Forelimb muscle (tissue), 1 donor: ENCODE results near the gene NPIPB6. TPM values are rescaled to one million over a fixed set of nuclear protein-coding genes. Genes with fewer than 3 reads are reported as not detected.

Experiments
- DNase-seq: peaks from one replicate; pipeline ENCODE4 v3.0.0-alpha.2; 2013; ENCODE audit warnings: low read depth
- polyA plus RNA-seq: library from polyadenylated mRNA; unstranded; fragments of 120-200 nt; gene quantifications from one replicate; pipeline ENCODE4 v1.2.1, GENCODE V29; 2013; ENCODE audit not compliant: insufficient read length

The NPIPB6 gene
- polyA plus RNA-seq, 1 donor, result 2.0 TPM

DNA sequence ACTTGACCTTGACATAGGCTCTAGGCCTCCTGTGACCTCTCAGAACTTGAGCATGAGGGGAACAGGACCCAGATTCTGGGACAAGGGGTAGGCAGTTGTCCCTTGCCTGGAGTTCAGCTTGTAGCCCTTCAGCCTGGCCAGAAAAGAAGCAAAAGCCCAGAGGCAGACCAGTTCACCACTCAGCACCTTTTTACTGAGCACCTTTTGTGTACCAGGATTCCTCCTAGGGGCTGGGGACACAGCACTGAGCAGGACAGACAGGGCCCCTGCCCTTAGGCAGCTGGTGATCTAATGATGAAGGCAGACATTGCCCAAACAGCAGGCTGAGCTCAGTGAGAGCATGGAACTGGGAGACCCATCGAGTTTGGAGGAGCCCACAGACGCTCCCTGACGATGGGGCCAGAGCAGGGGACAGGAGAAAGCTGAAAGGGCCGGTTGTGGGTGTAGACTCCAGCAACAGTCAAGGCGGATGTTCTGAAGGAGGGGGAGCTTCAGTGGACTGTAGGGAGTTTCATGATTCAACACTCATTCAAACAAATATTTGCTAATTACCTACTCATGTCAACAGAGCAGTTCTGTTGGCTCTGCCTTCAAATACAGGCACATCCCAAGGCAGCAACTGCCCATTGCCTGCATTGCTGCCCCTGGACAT, 38.9 kb downstream of the NPIPB6 start:
- no peak for DNase-seq

DNA sequence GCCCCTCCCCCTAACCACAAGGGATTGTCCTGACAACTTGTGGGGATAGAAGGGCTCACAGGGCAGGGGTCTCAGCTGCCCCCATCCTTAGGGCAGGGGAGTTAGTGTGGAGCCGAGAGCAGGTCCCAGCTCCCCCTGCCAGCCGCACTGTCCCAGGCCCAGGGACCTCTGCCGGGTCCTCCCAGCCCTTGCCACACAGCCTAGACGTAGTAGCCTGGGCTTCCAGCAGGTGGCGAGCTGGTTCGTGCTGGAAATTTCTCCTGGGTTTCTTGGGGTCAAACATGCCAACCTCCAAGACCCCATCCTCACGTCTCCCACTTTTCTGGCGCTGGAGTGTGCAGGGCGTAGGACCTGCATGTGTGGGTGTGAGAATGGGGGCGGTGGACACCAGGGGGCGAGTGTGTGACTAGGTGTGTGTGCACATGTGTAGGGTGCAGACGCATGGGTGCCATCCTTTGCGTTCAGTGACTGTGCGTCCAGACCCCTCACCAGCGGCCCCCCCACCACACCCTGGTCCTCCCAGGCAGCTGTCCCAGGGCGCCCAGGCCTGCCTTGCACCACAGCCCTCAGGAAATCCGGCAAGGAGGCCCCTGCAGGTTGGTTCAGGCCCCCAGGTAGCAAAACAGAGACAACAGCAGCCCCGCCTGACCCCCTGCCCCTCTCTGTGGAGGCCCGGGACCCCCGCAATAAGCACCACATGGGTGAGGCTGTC, 41.5 kb downstream of the NPIPB6 start:
- DNase-seq, result no peak

GRCh38 chr16:28320741-28321140, 42.6 kb downstream of the NPIPB6 start:
- no peak for DNase-seq

DNA sequence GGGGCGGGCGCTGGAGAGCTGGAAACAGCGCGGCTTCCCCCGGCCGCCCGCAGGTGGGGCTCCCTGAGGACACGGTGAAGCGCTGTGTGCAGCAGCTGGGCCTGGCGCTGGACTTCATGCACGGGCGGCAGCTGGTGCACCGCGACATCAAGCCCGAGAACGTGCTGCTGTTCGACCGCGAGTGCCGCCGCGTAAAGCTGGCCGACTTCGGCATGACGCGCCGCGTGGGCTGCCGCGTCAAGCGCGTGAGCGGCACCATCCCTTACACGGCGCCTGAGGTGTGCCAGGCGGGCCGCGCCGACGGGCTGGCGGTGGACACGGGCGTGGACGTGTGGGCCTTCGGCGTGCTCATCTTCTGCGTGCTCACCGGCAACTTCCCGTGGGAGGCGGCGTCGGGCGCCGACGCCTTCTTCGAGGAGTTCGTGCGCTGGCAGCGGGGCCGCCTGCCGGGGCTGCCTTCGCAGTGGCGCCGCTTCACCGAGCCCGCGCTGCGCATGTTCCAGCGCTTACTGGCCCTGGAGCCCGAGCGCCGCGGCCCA, 43.2 kb downstream of the NPIPB6 start:
- DNase-seq, result no peak

DNA sequence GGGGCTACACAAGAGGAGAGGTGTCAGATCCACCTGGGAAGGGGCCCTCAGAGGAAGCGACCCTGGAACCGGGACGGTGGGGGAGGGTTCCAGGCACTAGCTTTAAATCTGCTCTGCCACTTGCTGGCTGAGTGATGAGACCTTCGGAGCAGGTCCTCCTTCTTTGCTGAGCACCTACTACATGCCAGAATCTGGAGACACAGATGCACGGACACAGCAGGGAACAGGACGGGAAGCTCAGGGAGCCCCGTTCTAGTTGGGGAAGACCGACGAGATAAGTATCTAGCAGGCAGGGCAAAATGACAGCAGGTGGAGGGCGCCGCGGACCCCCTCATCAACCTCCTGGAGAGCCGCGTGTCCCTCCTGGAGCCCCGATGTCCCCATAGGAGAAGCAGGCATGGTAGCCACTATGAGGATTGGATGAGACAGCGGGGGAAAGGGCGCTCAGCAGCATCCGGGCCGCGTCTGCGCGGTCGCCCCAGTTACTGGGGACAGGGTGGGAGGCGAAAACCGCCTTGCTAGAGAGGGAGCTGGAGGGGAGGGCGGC, 43.8 kb downstream of the NPIPB6 start:
- no peak for DNase-seq

GRCh38 chr16:28318042-28318744, 45.1 kb downstream of the NPIPB6 start:
- DNase-seq, result no peak

- DNase-seq, result no peak
These were observed 46.0 kb downstream of the NPIPB6 start for GRCh38 chr16:28317040-28317880.

GRCh38 chr16:28316054-28316453, 47.3 kb downstream of the NPIPB6 start:
- DNase-seq, result no peak

DNA sequence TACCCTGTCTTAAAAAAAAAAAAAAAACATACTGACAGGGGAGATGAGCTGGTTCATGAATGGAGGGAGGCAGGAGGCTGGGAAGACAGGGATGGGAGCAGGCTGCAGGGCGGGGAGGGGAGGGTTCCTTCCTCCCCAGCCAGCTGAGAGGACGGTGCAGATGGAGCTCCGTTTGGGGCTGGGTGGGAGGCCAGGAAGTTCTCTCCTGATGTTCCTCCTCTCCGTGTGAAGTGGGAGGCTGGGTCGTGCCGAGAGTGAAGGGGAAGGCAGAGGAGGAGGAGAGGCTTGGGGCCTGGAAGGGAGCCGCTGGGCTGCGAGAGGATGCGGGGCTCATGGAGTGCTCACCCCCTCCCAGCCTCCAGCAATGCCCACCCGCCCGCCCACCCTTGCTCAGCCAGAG, 49.7 kb downstream of the NPIPB6 start:
- no peak for DNase-seq

GRCh38 chr16:28312327-28312726, 51.0 kb downstream of the NPIPB6 start:
- no peak for DNase-seq

- DNase-seq, result no peak
These were observed 51.4 kb downstream of the NPIPB6 start for GRCh38 chr16:28311913-28312312.

DNA sequence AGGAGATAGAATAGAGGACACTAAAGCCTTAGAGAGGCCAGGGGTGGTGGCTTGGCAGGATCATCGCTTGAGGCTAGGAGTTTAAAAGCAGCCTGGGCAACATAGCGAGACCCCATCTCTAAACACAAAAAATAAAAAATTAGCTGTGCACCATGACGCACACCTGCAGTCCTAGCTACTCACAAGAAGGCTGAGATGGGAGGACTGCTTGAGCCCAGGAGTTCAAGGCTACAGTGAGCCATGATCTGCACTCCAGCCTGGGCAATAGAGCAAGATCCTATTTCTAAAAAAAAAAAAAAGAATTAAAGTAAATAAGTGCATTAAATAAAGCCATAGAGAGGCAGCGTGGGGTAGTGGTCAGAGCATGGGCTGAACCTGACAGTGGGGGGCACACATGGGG, 51.9 kb downstream of the NPIPB6 start:
- no peak for DNase-seq

GRCh38 chr16:28310796-28311195, 52.5 kb downstream of the NPIPB6 start:
- DNase-seq, result no peak

DNA sequence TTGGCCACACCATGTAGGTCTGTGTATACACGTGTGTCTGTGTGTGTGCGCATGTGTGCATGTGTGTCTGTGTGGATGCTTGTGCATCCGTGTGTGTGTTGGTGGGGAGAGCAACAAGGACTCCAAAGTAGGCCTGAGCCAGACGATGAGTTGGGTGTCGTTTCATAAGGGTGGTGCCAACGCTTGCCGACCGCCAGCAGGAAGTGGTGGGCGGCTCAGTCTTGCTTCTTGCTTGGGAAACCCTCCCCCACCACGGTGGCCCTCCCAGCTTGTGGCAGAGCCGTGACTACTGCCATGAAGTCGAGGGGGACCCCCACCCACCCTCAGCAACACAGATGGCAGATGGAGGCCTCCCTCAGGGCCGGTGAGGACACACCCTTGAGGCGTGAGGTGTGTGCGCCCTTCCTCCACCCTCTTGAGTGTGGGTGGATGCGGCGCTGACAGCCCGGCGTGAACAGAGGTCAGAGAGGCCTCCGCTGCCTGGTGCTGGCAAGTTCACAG, 53.4 kb downstream of the NPIPB6 start:
- no peak for DNase-seq

DNA sequence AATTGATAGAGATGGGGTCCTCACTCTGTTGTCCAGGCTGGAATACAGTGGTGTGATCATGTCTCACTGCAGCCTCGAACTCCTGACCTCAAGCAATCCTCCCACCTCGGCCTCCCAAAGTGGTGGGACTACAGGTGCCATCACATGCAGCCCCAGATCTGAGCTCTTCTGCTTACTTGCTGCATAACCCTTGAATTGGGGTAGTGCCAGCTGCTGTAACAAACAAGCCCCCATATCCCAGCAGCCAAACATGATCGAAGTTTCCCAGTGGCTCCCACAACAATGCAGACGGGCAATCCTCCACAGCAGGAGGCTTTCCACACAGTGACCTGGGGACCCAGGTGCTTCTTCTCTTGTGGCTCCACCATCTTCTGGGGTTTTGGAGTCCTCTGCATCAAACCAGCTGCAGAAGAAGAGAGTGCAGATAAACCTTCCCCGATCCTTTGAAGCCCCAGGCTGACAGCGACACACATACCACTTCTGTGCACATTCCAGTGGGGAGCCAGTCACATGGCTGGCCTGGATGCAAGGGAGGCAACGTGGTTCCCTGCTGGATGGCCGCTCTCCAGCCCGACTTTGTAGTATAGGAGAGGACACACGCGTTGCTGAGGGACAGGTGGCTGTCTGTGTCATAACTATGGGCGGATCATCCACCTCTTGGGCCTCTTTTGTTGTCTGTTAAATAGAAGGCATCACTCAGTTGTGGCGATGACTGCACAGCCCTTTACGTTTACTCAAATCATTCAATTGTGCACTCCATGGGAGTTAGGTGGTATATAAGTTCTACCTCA, 54.3 kb downstream of the NPIPB6 start:
- no peak for DNase-seq

DNA sequence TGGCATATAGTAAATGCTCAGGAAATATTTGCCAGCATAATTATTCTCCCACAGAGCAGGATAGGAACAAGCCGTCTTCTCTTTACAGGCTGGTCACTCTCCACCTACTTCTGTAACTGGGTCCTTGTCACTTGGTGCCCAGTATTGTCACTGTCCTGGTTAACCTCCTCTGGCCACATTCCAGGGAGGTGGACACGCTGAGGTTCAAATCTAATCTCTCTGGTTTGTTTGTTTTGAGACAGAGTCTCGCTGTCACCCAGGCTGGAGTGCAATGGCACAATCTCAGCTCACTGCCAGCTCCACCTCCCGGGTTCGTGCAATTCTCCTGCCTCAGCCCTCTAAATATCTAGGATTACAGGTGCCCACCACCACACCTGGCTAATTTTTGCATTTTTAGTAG, 55.4 kb downstream of the NPIPB6 start:
- no peak for DNase-seq

DNA sequence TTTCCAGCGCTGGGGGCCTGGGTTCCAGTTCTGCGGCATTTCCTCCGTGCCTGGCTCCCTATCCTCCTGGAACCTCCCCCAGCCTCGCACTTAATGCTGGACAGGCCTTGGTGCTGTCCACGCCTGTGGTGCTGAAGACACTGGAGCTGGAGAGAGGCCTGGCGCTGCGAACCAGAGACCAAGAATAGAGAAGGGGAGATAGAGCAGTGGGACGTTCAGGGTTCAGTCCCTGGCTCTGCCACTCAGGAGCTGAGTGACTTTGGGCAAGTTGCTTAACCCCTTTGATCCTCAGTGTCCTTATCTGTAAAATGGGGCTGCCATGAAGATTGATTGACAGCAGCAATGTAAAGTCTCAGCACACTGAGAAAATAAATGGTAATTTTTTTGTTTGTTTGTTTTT, 59.1 kb downstream of the NPIPB6 start:
- no peak for DNase-seq

- DNase-seq, result no peak
These were observed 60.2 kb downstream of the NPIPB6 start for GRCh38 chr16:28303132-28303531.

DNA sequence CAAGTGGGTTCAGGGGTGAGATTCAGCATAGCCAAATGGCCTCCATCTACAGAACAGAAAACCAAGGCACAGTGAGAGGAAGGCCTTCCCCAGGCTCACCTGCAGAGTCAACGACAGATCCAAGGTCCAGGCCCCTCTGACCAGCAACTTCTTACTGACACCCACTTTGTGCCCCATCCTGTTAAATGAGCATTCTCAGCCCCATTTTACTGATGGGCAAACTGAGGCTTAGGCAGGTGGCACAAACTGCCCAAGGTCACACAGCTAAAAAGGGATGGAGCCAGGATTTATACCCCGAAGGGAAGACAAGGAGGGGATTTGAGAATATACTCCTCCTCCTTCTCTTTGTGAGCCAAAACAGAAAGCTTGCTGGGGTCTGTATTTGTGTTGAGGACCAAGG, 61.7 kb downstream of the NPIPB6 start:
- no peak for DNase-seq

- no peak for DNase-seq
These were observed 62.2 kb downstream of the NPIPB6 start for GRCh38 chr16:28301154-28301553.
